Neural cell (in vitro differentiated cells): ENCODE results near the gene ZNF324B. TPM values are rescaled to one million over a fixed set of nuclear protein-coding genes. Genes with fewer than 3 reads are reported as not detected.

Source experiments
- H2AFZ ChIP-seq: fragments of 200-600, 300-800 bp; sonication (generic), shearing (Covaris generic); 2 replicates; pipeline ENCODE4 v1.6.0; 2014; ENCODE audit warnings: low read depth, mild to moderate bottlenecking, antibody characterized with exemption, low read length, moderate library complexity
- H3F3A ChIP-seq: fragments of 200-600 bp; shearing (Covaris generic); 2 replicates; pipeline ENCODE4 v1.6.1; 2016; ENCODE audit warnings: mild to moderate bottlenecking, moderate library complexity, mixed read lengths, antibody characterized with exemption, low read length; ENCODE audit not compliant: insufficient read depth, poor library complexity, severe bottlenecking
- H3K27ac ChIP-seq: fragments of 200-600, 300-800 bp; sonication (generic), shearing (Covaris generic); 2 replicates; pipeline ENCODE4 v1.5.1; 2014; ENCODE audit warnings: mild to moderate bottlenecking, low read length, moderate library complexity
- H3K27me3 ChIP-seq: fragments of 300-800, 200-600 bp; sonication (generic), shearing (Covaris generic); 2 replicates; pipeline ENCODE4 v1.6.0; 2014; ENCODE audit warnings: mild to moderate bottlenecking, low read depth, low read length, moderate library complexity; ENCODE audit not compliant: insufficient read depth
- H3K36me3 ChIP-seq: fragments of 300-800, 200-600 bp; sonication (generic), shearing (Covaris generic); 2 replicates; pipeline ENCODE4 v1.5.1; 2014; ENCODE audit warnings: mild to moderate bottlenecking, antibody characterized with exemption, low read length, moderate library complexity; ENCODE audit not compliant: insufficient read depth
- H3K4me2 ChIP-seq: fragments of 300-800, 200-600 bp; sonication (generic), shearing (Covaris generic); 2 replicates; pipeline ENCODE4 v1.6.0; 2014; ENCODE audit warnings: mild to moderate bottlenecking, low read length
- H3K4me3 ChIP-seq: fragments of 300-800, 200-600 bp; sonication (generic), shearing (Covaris generic); 2 replicates; pipeline ENCODE4 v1.5.1; 2014; ENCODE audit warnings: mild to moderate bottlenecking, low read length, moderate library complexity
- H3K79me2 ChIP-seq: fragments of 200-600 bp; shearing (Covaris generic); replicated peaks from 2 replicates; pipeline ENCODE4 v1.6.0; 2014; ENCODE audit warnings: mild to moderate bottlenecking, low read length, moderate library complexity; ENCODE audit not compliant: insufficient read depth
- H3K9ac ChIP-seq: fragments of 300-800, 200-600 bp; sonication (generic), shearing (Covaris generic); 2 replicates; pipeline ENCODE4 v1.6.1; 2016; ENCODE audit warnings: mild to moderate bottlenecking, low read length, mixed read lengths
- H3K9me2 ChIP-seq: fragments of 200-600 bp; shearing (Covaris generic); 2 replicates; pipeline ENCODE4 v1.6.1; 2016; ENCODE audit warnings: mild to moderate bottlenecking, low read length, mixed read lengths; ENCODE audit not compliant: insufficient read depth
- H3K9me3 ChIP-seq: fragments of 200-600, 300-800 bp; sonication (generic), shearing (Covaris generic); 2 replicates; pipeline ENCODE4 v1.6.1; 2016; ENCODE audit warnings: mild to moderate bottlenecking, mixed run types, low read length, moderate library complexity, mixed read lengths
- H4K20me1 ChIP-seq: fragments of 200-600 bp; shearing (Covaris generic); 2 replicates; pipeline ENCODE4 v1.6.1; 2016; ENCODE audit warnings: mild to moderate bottlenecking, mixed run types; ENCODE audit not compliant: insufficient read depth
- CTCF ChIP-seq: fragments of 450-650 bp; IDR thresholded peaks from 2 replicates; pipeline ENCODE4 v1.5.1; 2014; ENCODE audit warnings: antibody characterized with exemption, mild to moderate bottlenecking, moderate library complexity; ENCODE audit not compliant: poor library complexity, severe bottlenecking
- EP300 ChIP-seq: fragments of 450-650 bp; conservative IDR thresholded peaks from 2 replicates; pipeline ENCODE4 v1.6.1; 2014; ENCODE audit warnings: antibody characterized with exemption, mild to moderate bottlenecking, moderate library complexity; ENCODE audit not compliant: poor library complexity, severe bottlenecking
- EZH2 ChIP-seq: fragments of 200-600, 300-800 bp; shearing (Covaris generic), sonication (generic); IDR thresholded peaks from 2 replicates; pipeline ENCODE4 v1.6.1; 2014; ENCODE audit warnings: antibody characterized with exemption, low read length, borderline replicate concordance, mild to moderate bottlenecking; ENCODE audit not compliant: insufficient read depth, poor library complexity, severe bottlenecking
- MXI1 ChIP-seq: fragments of 450-650 bp; conservative IDR thresholded peaks from 2 replicates; pipeline ENCODE4 v1.6.1; 2014; ENCODE audit warnings: antibody characterized with exemption, mild to moderate bottlenecking; ENCODE audit not compliant: poor library complexity, severe bottlenecking
- POLR2AphosphoS5 ChIP-seq: IDR thresholded peaks from 2 replicates; pipeline ENCODE4 v1.6.1; 2012
- RAD21 ChIP-seq: fragments of 450-650 bp; conservative IDR thresholded peaks from 2 replicates; pipeline ENCODE4 v1.6.1; 2014; ENCODE audit warnings: antibody characterized with exemption, mild to moderate bottlenecking, moderate library complexity
- REST ChIP-seq: IDR thresholded peaks from 2 replicates; pipeline ENCODE4 v1.6.1; 2012; ENCODE audit warnings: borderline replicate concordance
- SMC3 ChIP-seq: fragments of 450-650 bp; conservative IDR thresholded peaks from 2 replicates; pipeline ENCODE4 v1.6.1; 2014; ENCODE audit warnings: antibody characterized with exemption, mild to moderate bottlenecking, moderate library complexity; ENCODE audit not compliant: poor library complexity
- TAF1 ChIP-seq: IDR thresholded peaks from 2 replicates; pipeline ENCODE4 v1.6.1; 2012; ENCODE audit warnings: low read depth
- polyA plus RNA-seq: library from polyadenylated mRNA; depleted of rRNA; stranded (reverse); fragments of >200 nt; gene quantifications from 2 replicates; pipeline ENCODE4 v1.2.3, GENCODE V29; 2014

Gene ZNF324B
- polyA plus RNA-seq, 1 donor from 2014 or later = 10.4 TPM

- Histone ChIP-seq H3K36me3 (peaks cover 4% of the 10 kb centered on the region), H3K4me2 (no peak overlapping the region), H3K4me3 (no peak overlapping the region), H3F3A (no peaks in the 10 kb centered on the region), H4K20me1 (no peaks in the 10 kb centered on the region), H3K27ac (no peak overlapping the region), H3K79me2 (no peaks in the 10 kb centered on the region), H3K27me3 (no peaks in the 10 kb centered on the region), H3K9me3 (no peaks in the 10 kb centered on the region), H3K9me2 (no peaks in the 10 kb centered on the region), H3K9ac (no peak overlapping the region), H2AFZ (no peak overlapping the region)
- TF ChIP-seq TAF1 = no peak
- TF ChIP-seq EP300 = no peak
- TF ChIP-seq REST = no peak
- no peak for TF ChIP-seq SMC3
- TF ChIP-seq POLR2AphosphoS5 = no peak
- TF ChIP-seq CTCF = no peak
- no peak for TF ChIP-seq RAD21
- no peak for TF ChIP-seq MXI1
- TF ChIP-seq EZH2 = no peak
These were observed 34.4 kb upstream of the ZNF324B start for GRCh38 chr19:58417071-58417470.

- H3K4me2 ChIP-seq = no peak overlapping the region
- H3K4me3 ChIP-seq = no peak overlapping the region
- peaks cover 14% of the 10 kb centered on the region for H3K36me3 ChIP-seq
- no peaks in the 10 kb centered on the region for H3K27me3 ChIP-seq
- H3K9me3 ChIP-seq = peaks cover 19% of the 10 kb centered on the region
- H2AFZ ChIP-seq = no peak overlapping the region
- H4K20me1 ChIP-seq = no peaks in the 10 kb centered on the region
- no peak for TF ChIP-seq RAD21
- no peak for TF ChIP-seq MXI1
- TF ChIP-seq EP300 = no peak
- TF ChIP-seq CTCF = no peak
- TF ChIP-seq REST = no peak
- no peak for TF ChIP-seq POLR2AphosphoS5
- TF ChIP-seq SMC3 = no peak
- TF ChIP-seq EZH2 = no peak
- TF ChIP-seq TAF1 = no peak
- no peak overlapping the region for H3K27ac ChIP-seq
- H3F3A ChIP-seq = no peaks in the 10 kb centered on the region
- no peak overlapping the region for H3K9ac ChIP-seq
- H3K9me2 ChIP-seq = no peaks in the 10 kb centered on the region
- no peaks in the 10 kb centered on the region for H3K79me2 ChIP-seq
These were observed 22.8 kb upstream of the ZNF324B start for GRCh38 chr19:58428617-58429016.
